Stimulated activated naive CD8-positive, alpha-beta T cell treated with anti-CD3 and anti-CD28 coated beads, Interleukin-15, Interleukin-2, amounts not matched to agents 100 ng/mL and 50 ng/mL, for 24 hours (primary cell): ENCODE measurements around the gene NPFFR1.

Source experiments
- H3K27ac Mint-ChIP-seq: one replicate; pipeline ENCODE4 v1.8.0; 2021; ENCODE audit warnings: mild to moderate bottlenecking, mixed read lengths
- H3K27me3 Mint-ChIP-seq: one replicate; pipeline ENCODE4 v1.8.0; 2021; ENCODE audit warnings: mixed read lengths
- H3K36me3 Mint-ChIP-seq: one replicate; pipeline ENCODE4 v1.8.0; 2021; ENCODE audit warnings: low read depth, mixed read lengths
- H3K4me1 Mint-ChIP-seq: one replicate; pipeline ENCODE4 v1.8.0; 2021; ENCODE audit warnings: low read depth, mixed read lengths
- H3K4me3 Mint-ChIP-seq: one replicate; pipeline ENCODE4 v1.8.0; 2021; ENCODE audit warnings: mild to moderate bottlenecking, mixed read lengths
- H3K9me3 Mint-ChIP-seq: one replicate; pipeline ENCODE4 v1.8.0; 2021; ENCODE audit warnings: mixed read lengths

The NPFFR1 gene

GRCh38 chr10:70302292-70302691 lies 18.5 kb upstream of the NPFFR1 start:
- Mint-ChIP-seq H3K9me3 (no peaks in the 10 kb centered on the region), H3K27ac (no peak overlapping the region), H3K4me3 (no peak overlapping the region), H3K27me3 (no peaks in the 10 kb centered on the region), H3K4me1 (peaks cover 7% of the 10 kb centered on the region), H3K36me3 (no peaks in the 10 kb centered on the region)

GRCh38 chr10:70300908-70301597 lies 17.2 kb upstream of the NPFFR1 start:
- Mint-ChIP-seq H3K4me3 (no peak overlapping the region), H3K27me3 (no peaks in the 10 kb centered on the region), H3K9me3 (no peaks in the 10 kb centered on the region), H3K27ac (no peak overlapping the region), H3K36me3 (no peaks in the 10 kb centered on the region), H3K4me1 (peaks cover 2% of the 10 kb centered on the region)

- Mint-ChIP-seq H3K4me3 (no peak overlapping the region), H3K27me3 (no peaks in the 10 kb centered on the region), H3K4me1 (no peaks in the 10 kb centered on the region), H3K9me3 (no peaks in the 10 kb centered on the region), H3K36me3 (no peaks in the 10 kb centered on the region), H3K27ac (no peak overlapping the region)
Measured at GRCh38 chr10:70300461-70300860, 16.7 kb upstream of the NPFFR1 start.

- no peak overlapping the region for H3K27ac Mint-ChIP-seq
- no peaks in the 10 kb centered on the region for H3K9me3 Mint-ChIP-seq
- H3K4me1 Mint-ChIP-seq, result no peaks in the 10 kb centered on the region
- no peak overlapping the region for H3K4me3 Mint-ChIP-seq
- H3K27me3 Mint-ChIP-seq, result no peaks in the 10 kb centered on the region
- H3K36me3 Mint-ChIP-seq, result no peaks in the 10 kb centered on the region
Measured at GRCh38 chr10:70299876-70300275, 16.1 kb upstream of the NPFFR1 start.

- no peaks in the 10 kb centered on the region for H3K9me3 Mint-ChIP-seq
- H3K27me3 Mint-ChIP-seq, result no peaks in the 10 kb centered on the region
- H3K4me3 Mint-ChIP-seq, result no peak overlapping the region
- H3K4me1 Mint-ChIP-seq, result no peaks in the 10 kb centered on the region
- H3K36me3 Mint-ChIP-seq, result no peaks in the 10 kb centered on the region
- H3K27ac Mint-ChIP-seq, result no peak overlapping the region
Measured at GRCh38 chr10:70298393-70298792, 14.6 kb upstream of the NPFFR1 start.

- H3K27me3 Mint-ChIP-seq, result no peaks in the 10 kb centered on the region
- no peaks in the 10 kb centered on the region for H3K36me3 Mint-ChIP-seq
- H3K4me1 Mint-ChIP-seq, result no peaks in the 10 kb centered on the region
Measured at GRCh38 chr10:70297224-70297623, 13.4 kb upstream of the NPFFR1 start.

GRCh38 chr10:70296406-70296899 lies 12.6 kb upstream of the NPFFR1 start:
- Mint-ChIP-seq H3K36me3 (no peaks in the 10 kb centered on the region), H3K4me3 (no peak overlapping the region), H3K27me3 (no peaks in the 10 kb centered on the region), H3K4me1 (no peaks in the 10 kb centered on the region), H3K27ac (no peak overlapping the region), H3K9me3 (no peaks in the 10 kb centered on the region)

More at GRCh38 chr10:70297224-70297623, 13.4 kb upstream of the NPFFR1 start:
- H3K9me3 Mint-ChIP-seq, result no peaks in the 10 kb centered on the region
- no peak overlapping the region for H3K4me3 Mint-ChIP-seq
- no peak overlapping the region for H3K27ac Mint-ChIP-seq

- Mint-ChIP-seq H3K9me3 (no peaks in the 10 kb centered on the region), H3K27ac (no peak overlapping the region), H3K4me1 (no peaks in the 10 kb centered on the region), H3K36me3 (no peaks in the 10 kb centered on the region), H3K4me3 (no peak overlapping the region), H3K27me3 (no peaks in the 10 kb centered on the region)
Measured at GRCh38 chr10:70295926-70296325, 12.1 kb upstream of the NPFFR1 start.

GRCh38 chr10:70295321-70295720 lies 11.5 kb upstream of the NPFFR1 start:
- Mint-ChIP-seq H3K4me1 (no peaks in the 10 kb centered on the region), H3K27me3 (no peaks in the 10 kb centered on the region), H3K27ac (no peak overlapping the region), H3K4me3 (no peak overlapping the region), H3K36me3 (no peaks in the 10 kb centered on the region), H3K9me3 (no peaks in the 10 kb centered on the region)

- Mint-ChIP-seq H3K4me1 (no peaks in the 10 kb centered on the region), H3K27me3 (peaks cover 4% of the 10 kb centered on the region), H3K4me3 (no peak overlapping the region), H3K9me3 (no peaks in the 10 kb centered on the region), H3K27ac (no peak overlapping the region), H3K36me3 (no peaks in the 10 kb centered on the region)
Measured at GRCh38 chr10:70293169-70293843, 9.5 kb upstream of the NPFFR1 start.

- Mint-ChIP-seq H3K9me3 (no peaks in the 10 kb centered on the region), H3K4me1 (no peaks in the 10 kb centered on the region), H3K27ac (no peak overlapping the region), H3K27me3 (peaks cover 7% of the 10 kb centered on the region), H3K36me3 (no peaks in the 10 kb centered on the region), H3K4me3 (no peak overlapping the region)
Measured at GRCh38 chr10:70292004-70292403, 8.2 kb upstream of the NPFFR1 start.

GRCh38 chr10:70289739-70290138 lies 5.9 kb upstream of the NPFFR1 start:
- Mint-ChIP-seq H3K9me3 (no peaks in the 10 kb centered on the region), H3K36me3 (no peaks in the 10 kb centered on the region), H3K4me1 (no peaks in the 10 kb centered on the region), H3K27ac (no peak overlapping the region), H3K4me3 (no peak overlapping the region), H3K27me3 (peaks cover 28% of the 10 kb centered on the region)

GRCh38 chr10:70286616-70287015 lies 2.8 kb upstream of the NPFFR1 start:
- H3K4me1 Mint-ChIP-seq, result no peaks in the 10 kb centered on the region
- H3K36me3 Mint-ChIP-seq, result no peaks in the 10 kb centered on the region
- no peak overlapping the region for H3K4me3 Mint-ChIP-seq
- no peak overlapping the region for H3K27ac Mint-ChIP-seq
- H3K27me3 Mint-ChIP-seq, result peaks cover 53% of the 10 kb centered on the region
- H3K9me3 Mint-ChIP-seq, result peaks cover 4% of the 10 kb centered on the region

GRCh38 chr10:70285476-70285831 lies 1.6 kb upstream of the NPFFR1 start:
- H3K27me3 Mint-ChIP-seq, result peaks cover 59% of the 10 kb centered on the region
- no peak overlapping the region for H3K27ac Mint-ChIP-seq
- H3K36me3 Mint-ChIP-seq, result no peaks in the 10 kb centered on the region
- peaks cover 4% of the 10 kb centered on the region for H3K9me3 Mint-ChIP-seq
- no peak overlapping the region for H3K4me3 Mint-ChIP-seq
- H3K4me1 Mint-ChIP-seq, result no peaks in the 10 kb centered on the region

- Mint-ChIP-seq H3K27ac (no peak overlapping the region), H3K4me3 (no peak overlapping the region), H3K4me1 (no peaks in the 10 kb centered on the region), H3K27me3 (peaks cover 56% of the 10 kb centered on the region), H3K36me3 (no peaks in the 10 kb centered on the region), H3K9me3 (peaks cover 4% of the 10 kb centered on the region)
Measured at GRCh38 chr10:70284542-70285475, 1.0 kb upstream of the NPFFR1 start.
